Psoas muscle (tissue), 8 donors: ENCODE measurements around the gene BMS1. TPM values are rescaled to one million over a fixed set of nuclear protein-coding genes. Genes with fewer than 3 reads are reported as not detected.

Experiments used
- ATAC-seq, 4 donors: fragments of 200-7000 bp; cut with Tn5 transposase; one replicate each; pipeline ENCODE4 v1.9.1; 2020; ENCODE audit warnings: moderate library complexity in 3 of 4, mild to moderate bottlenecking in 2 of 4
- DNase-seq, 2 donors: peaks; one replicate each; pipeline ENCODE4 v3.0.0-alpha.2; 2020
- H3K27ac ChIP-seq: fragments of 200-600 bp; one replicate; pipeline ENCODE4 v1.8.0; 2022
- H3K27me3 ChIP-seq, 3 donors: fragments of 200-600 bp in 1 of 3; one replicate each; pipeline versions ENCODE4 v1.6.1 to v1.8.0; 2013 to 2022; ENCODE audit warnings: low read length in 2 of 3, mild to moderate bottlenecking in 2 of 3, moderate library complexity in 1 of 3; ENCODE audit not compliant: insufficient read depth in 3 of 3
- H3K36me3 ChIP-seq, 2 donors: fragments of 200-600 bp in 1 of 2; one replicate each; pipeline versions ENCODE4 v1.6.1 to v1.8.0; 2013 to 2022; ENCODE audit warnings: low read depth in 1 of 2, mild to moderate bottlenecking in 1 of 2, moderate library complexity in 1 of 2; ENCODE audit not compliant: insufficient read depth in 1 of 2
- H3K4me1 ChIP-seq: fragments of 200-600 bp; one replicate; pipeline ENCODE4 v1.8.0; 2022
- H3K4me3 ChIP-seq: fragments of 200-600 bp; one replicate; pipeline ENCODE4 v1.8.0; 2022; ENCODE audit warnings: mild to moderate bottlenecking
- H3K9me3 ChIP-seq: fragments of 200-600 bp; one replicate; pipeline ENCODE4 v1.8.0; 2022
- WGBS, 3 donors: extraction: QIAGEN DNeasy Blood & Tissue Kit; methylation state at CpG; one replicate each; pipeline versions ENCODE4 v1.1.6 to v1.1.7; 2013; 5-methylcytosine and 5-hydroxymethylcytosine counted together
- intact Hi-C, 2 donors: fragments of 100-400 bp; cut with DNase I; formaldehyde crosslinking; loops; one replicate each; pipeline versions ENCODE4 v1.11.0 to v1.14.2; 2022
- polyA plus RNA-seq, 3 donors: library from polyadenylated mRNA; stranded (reverse); fragments of 200-250 nt; gene quantifications; one replicate each; pipeline ENCODE4 v1.2.3, GENCODE V29; 2013
- total RNA-seq, 4 donors: library from RNA; stranded (reverse); fragmentation: NEBNext Ultra II Directional in 2 of 4; extraction: Animal tissue kit (Norgen Biotek cat#: 25700) in 2 of 4; gene quantifications; one replicate each; pipeline versions ENCODE4 v1.2.1 to v1.2.4, GENCODE V29; 2021 to 2023
- TF ChIP-seq, protein P1 (sequence below): fragments of 200-600 bp; IDR thresholded peaks from one replicate; pipeline ENCODE4 v1.8.0; 2022; ENCODE audit warnings: antibody characterized with exemption
- donor health status: healthy with polysubstance abuse.
- donor health status: DM: no; HTN: no; CAD: no; lungs with moderate emphysema.
- donor health status: Bipolar disorder and iron deficiency.
- donor health status: healthy.
- donor health status: DM: yes; HTN: yes; CAD: no.
- donor health status: DM: no; HTN: no; CAD: no.
- donor health status: DM: no; HTN: no; CAD: no.
- donor health status: DM: yes; HTN: yes; CAD: no.

The BMS1 gene
- total and polyA plus RNA-seq, 7 donors = 13.1 to 30.2 (median 23.2) TPM

DNA sequence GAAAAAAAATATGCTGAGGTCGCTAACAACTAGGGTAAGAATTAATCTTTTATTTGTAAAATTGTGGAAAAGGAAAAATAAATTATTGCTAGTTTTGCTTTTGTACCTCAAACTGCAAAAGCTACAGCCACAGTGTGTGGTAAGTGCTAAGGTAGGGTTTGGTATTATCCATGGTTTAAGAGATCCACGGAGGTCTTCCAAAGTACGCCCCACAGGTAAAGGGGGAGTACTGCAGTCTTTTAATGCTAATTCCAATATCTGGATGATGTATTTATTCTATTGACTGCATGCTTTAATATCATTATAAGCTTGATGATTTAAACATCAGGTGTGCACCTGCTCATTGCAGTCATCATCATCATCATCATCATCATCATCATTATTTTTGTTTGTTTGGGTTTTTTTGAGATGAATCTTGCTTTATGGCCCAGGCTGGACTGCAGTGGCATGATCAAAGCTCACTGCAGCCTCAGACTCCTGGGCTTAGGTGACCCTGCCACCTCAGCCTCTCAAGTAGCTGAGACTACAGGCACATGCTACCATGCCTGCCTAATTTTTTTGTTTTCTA, 38.4 kb upstream of the BMS1 start:
- no peak for DNase-seq
- no peak overlapping the region for H3K4me3 ChIP-seq
- WGBS, 3 donors = 53 to 62% (median 57%) methylated on average over 3 of the region's 3 CpGs
- no peaks in the 10 kb centered on the region for H3K36me3 ChIP-seq
- H3K9me3 ChIP-seq = peaks cover 9% of the 10 kb centered on the region
- no peaks in the 10 kb centered on the region for H3K4me1 ChIP-seq
- peaks cover 0 to 8% (median 3%) of the 10 kb centered on the region in 3 donors for H3K27me3 ChIP-seq
- ATAC-seq = no peak
- TF ChIP-seq, protein P1, sequence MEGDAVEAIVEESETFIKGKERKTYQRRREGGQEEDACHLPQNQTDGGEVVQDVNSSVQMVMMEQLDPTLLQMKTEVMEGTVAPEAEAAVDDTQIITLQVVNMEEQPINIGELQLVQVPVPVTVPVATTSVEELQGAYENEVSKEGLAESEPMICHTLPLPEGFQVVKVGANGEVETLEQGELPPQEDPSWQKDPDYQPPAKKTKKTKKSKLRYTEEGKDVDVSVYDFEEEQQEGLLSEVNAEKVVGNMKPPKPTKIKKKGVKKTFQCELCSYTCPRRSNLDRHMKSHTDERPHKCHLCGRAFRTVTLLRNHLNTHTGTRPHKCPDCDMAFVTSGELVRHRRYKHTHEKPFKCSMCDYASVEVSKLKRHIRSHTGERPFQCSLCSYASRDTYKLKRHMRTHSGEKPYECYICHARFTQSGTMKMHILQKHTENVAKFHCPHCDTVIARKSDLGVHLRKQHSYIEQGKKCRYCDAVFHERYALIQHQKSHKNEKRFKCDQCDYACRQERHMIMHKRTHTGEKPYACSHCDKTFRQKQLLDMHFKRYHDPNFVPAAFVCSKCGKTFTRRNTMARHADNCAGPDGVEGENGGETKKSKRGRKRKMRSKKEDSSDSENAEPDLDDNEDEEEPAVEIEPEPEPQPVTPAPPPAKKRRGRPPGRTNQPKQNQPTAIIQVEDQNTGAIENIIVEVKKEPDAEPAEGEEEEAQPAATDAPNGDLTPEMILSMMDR = no peak
- intact Hi-C loops = no loop called here
- no peak overlapping the region for H3K27ac ChIP-seq

DNA sequence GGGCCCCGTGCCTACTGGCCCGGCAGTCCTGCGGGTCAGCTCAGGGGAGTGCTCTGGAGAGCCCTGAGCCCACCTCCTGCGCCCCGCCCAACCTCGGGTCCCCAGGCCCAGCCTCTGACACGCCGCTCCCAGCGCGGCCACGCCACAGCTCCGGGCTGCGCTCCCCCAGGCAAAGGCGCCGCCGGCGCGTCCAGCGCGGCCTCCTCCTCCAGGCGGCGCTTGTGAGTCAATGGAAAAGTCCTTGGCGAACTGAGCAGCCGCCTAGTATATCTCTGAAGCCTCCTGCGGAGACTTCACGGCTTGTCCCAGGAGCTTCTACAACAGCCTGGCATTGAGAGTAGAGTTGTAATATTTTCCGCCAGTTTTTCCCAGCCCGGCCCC, 29.5 kb upstream of the BMS1 start:
- H3K4me1 ChIP-seq = peaks cover 16% of the 10 kb centered on the region
- H3K36me3 ChIP-seq = no peaks in the 10 kb centered on the region
- intact Hi-C loops = loop anchor here (5.0 kb wide), 1 partner anchor 354 kb away; no protein-coding TSS in a partner anchor
- H3K27ac ChIP-seq = no peak overlapping the region
- H3K4me3 ChIP-seq = peak overlapping the region; percentile 71
- H3K9me3 ChIP-seq = no peaks in the 10 kb centered on the region
- peaks cover 0 to 72% (median 14%) of the 10 kb centered on the region in 3 donors for H3K27me3 ChIP-seq
- 1 to 2% (median 1%) methylated on average over 28 of the region's 28 CpGs for WGBS, 3 donors
- DNase-seq = peak; percentile 83 to 89
- ATAC-seq = peak; percentile 72 to 91 (median 84)
- TF ChIP-seq, protein P1 = peak; percentile 88

DNA sequence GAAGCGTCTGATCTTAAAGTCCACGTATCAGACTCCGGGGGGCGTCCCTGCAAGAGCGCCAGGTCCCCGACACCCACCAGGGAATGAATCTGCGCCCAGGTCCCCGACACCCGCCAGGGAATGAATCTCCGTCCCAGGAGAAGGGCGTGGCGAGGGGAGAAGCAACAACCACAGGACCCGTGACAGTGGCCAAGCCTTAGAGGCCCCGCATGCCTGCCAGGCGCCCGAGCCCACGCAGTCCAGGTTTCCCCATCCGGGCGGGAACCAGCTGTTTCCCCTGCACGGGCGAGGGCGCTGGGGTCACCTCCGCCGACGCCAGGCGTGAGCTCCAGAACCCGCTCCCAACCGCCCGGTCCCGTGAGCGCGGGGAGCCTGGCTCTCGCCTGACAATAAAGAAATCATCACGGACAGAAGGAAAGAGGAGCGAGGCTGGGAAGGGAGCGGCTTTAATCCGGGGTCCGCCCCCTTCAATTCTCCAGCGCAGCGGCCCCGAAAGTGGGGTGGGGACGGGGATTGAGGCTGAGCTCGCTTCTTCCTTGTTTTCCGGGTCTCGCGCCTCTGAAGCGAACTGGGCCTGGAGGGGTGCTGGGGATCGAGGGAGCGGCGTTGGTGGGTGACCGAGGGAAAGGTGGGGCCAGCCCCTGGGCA, 29.0 kb upstream of the BMS1 start:
- no peak overlapping the region for H3K27ac ChIP-seq
- peak overlapping the region; percentile 71 for H3K4me3 ChIP-seq
- peaks cover 0 to 68% (median 14%) of the 10 kb centered on the region in 3 donors for H3K27me3 ChIP-seq
- DNase-seq (peak; percentile 35 to 57), ATAC-seq (peak; percentile 9 to 53 (median 28))
- intact Hi-C loops = loop anchor here (5.0 kb wide), 1 partner anchor 354 kb away; no protein-coding TSS in a partner anchor
- H3K9me3 ChIP-seq = no peaks in the 10 kb centered on the region
- H3K36me3 ChIP-seq = no peaks in the 10 kb centered on the region
- WGBS, 3 donors = 0 to 1% (median 1%) methylated on average over 44 to 51 of the region's 51 CpGs
- TF ChIP-seq, protein P1 = no peak
- H3K4me1 ChIP-seq = peaks cover 16% of the 10 kb centered on the region

DNA sequence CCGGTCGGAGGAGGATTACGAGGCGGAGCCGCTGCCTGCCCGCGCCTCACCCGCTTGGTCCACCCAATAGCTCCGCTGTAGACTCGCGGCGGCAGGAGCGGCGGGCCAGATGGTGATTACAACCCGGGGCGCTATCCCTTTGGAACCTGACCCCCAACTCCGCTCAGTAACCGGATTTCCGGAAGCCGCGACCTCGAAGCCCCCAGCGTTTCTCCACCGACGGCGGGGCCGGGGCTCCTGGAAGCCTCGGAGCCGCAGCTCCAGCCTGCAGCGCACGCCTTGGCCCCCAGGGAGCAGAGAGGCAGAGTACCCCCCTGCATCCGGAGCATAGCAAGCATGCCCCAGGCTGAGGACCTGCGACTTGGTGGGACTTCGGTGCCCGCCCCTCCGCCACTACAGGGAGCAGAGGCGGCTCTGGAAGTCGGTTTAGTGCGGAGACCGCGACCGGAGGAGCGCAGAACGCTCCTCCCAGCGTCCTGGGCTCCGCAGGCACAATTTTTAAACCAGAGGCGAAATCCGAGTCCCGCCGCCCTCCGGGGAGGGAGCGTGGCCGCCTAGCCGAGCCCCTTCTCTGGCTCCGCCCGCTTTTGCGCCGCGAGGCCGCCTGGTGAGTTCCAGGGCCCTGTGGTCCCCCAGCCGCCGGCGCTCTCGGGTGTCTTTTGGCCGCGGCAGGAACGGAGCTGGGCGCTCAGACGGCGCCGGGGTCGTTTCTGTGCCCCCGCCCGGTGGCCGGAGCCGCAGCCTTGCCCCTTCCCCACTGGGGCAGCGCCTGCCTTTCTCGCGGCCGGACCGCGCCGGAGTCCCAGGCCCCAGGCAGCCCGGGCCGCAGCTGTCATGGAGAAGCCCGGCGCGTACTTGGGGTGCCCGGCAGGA, 28.2 kb upstream of the BMS1 start:
- Histone ChIP-seq H3K27me3 (peaks cover 0 to 63% (median 14%) of the 10 kb centered on the region in 3 donors), H3K4me1 (peaks cover 16% of the 10 kb centered on the region), H3K9me3 (no peaks in the 10 kb centered on the region), H3K36me3 (no peaks in the 10 kb centered on the region), H3K4me3 (peak overlapping the region; percentile 71), H3K27ac (peak overlapping the region; percentile 53)
- ATAC-seq = peak; percentile 31 to 51 (median 38)
- WGBS, 3 donors = 1% methylated on average over 76 to 89 of the region's 89 CpGs
- TF ChIP-seq, protein P1 = no peak
- peak; percentile 52 to 59 for DNase-seq
- intact Hi-C loops = loop anchor here (1.0 to 5.0 kb wide), 2 partner anchors 28 to 353 kb away; partner anchors contain the start of gene BMS1 (in 1 of the 2)
